H4 (cell line): ENCODE data around the gene SGTB. TPM values are rescaled to one million over a fixed set of nuclear protein-coding genes. Genes with fewer than 3 reads are reported as not detected.
"Not testable (repeated sequence)": the region's sequence is repeated elsewhere in the genome, so short reads cannot be mapped to it uniquely, and the experiment has no call there.

Source experiments
- DNase-seq: peaks from one replicate; pipeline ENCODE4 v3.0.0-alpha.2; 2015; ENCODE audit warnings: low spot score
- total RNA-seq: library from RNA; depleted of rRNA; stranded (reverse); fragments of >200 nt; shearing (Covaris generic); gene quantifications from 2 replicates; pipeline ENCODE4 v1.2.3, GENCODE V29; 2014; rRNA removed

Gene SGTB
- total RNA-seq, 1 experiment from 2014 or later = 6.1 TPM

DNA sequence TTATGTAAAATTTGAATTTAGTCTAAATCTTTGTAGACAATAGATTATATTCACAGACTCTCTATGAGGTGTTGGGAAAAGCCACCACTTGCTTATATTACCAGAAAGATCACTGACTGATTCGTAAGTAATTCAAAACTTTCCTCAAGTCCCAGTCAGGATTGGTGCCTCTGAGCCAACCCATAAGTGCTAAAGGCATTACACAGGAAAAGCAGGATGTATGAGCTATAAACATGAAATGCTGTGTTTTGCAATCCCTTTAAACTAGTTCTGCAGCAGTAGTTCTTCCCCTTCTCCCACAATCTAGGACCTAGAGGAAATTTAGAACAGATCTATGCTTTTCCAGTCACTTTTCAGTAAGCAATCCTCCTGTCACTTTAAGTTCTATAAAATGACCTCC is 49.1 kb downstream of the SGTB start:
- DNase-seq = peak; percentile 5

DNA sequence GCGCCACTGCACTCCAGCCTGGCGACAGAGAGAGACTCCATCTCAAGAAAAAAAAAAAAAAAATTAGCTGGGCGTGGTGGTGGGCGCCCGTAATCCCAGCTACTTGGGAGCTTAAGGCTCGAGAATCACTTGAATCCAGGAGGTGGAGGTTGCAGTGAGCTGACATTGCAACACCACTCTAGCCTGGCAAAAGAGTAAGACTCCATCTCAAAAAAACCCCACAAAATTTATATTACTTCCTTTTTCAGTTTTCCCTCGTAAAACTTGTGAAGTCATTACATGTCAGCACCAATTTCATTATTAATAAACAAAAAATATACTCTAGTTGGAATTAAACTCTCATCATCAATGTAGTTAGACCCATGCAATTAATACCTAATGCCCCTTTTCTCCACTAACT is 53.2 kb downstream of the SGTB start:
- DNase-seq = no peak

DNA sequence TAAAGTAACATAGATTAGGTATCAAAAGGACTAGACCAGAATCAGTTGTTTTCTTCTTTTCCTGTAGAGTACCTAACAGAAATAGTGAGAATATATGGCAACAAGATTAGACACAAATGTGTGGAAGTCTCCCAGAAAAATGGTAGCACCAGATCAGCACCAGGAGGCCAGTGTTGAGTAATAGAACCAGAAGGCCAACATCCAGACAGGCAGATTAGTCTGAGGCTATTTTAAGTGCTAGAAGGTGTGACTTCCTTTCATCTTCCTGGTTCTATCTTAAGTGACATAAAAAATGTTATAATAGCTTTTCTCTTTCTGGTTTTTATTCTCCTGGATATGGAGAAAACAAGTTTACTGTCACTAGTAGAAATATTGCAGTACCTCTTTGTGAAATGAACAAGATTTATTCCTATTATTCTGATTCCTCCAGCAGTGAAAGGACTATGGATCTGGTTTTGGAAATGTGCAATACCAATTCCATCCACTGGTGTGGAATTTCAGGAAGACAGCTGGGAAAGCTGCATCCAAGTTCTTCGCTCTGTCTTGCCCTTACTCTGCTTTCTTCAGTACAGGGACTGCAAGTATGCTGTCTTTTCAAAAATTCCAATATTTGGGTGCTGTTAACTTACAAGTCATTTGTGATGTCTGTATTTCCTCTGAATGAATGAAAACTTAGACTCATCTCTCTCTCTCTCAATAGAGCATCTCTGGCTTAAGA is 57.9 kb downstream of the SGTB start:
- DNase-seq = no peak

DNA sequence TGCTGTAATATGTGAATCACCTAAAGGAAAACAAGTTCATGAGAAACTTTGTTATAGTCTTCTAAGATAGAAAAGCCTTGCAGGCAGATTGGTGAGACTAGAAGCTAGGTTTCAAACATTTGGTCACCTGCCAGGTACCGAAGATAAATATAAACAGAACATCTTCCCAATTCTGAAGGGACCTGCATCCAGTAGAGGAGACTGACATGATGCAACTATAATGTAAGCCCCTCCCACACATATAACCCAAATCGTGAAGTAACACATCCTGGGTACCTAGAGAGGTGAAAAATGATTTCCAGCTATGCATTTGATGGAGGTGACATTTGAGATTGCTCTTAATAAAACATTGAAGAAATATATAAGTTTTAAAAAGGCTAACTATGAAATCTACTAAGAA is 67.2 kb downstream of the SGTB start:
- no peak for DNase-seq

DNA sequence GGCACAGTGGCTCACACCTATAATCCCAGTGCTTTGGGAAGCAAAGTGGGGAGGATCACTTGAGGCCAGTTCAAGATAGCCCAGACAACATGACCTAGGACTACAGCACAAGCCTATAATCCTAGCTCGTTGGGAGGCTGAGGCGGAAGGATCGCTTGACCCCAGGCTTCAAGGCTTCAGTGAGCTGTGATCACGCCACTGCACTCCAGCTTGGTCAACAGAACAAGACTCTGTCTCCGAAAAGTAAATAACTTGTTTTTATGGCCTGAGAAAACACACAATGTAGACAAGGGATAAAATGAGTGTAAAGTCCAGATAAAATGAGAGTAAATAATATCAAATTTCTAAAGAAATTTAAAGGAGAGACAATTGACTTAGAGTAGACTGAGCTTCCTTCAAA is 70.8 kb downstream of the SGTB start:
- DNase-seq = no peak

DNA sequence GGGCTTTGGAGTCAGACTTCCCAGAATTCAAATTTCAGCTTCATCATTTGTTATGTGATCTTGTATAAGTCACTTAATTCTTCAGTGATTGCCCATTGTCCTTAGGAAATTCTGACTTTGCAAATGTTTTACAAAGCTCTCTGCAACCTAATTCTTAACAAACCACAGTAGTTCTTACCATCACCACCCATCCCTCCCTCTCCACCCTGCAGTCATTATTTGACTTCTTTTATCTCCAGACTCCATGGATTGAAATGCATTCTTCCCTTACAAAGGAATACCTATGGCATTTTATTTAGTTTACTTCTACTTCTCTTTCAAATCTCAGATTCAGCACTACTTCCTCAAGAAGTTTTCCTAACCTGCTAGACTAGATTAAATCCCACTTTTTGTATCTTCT is 74.0 kb downstream of the SGTB start:
- no peak for DNase-seq

DNA sequence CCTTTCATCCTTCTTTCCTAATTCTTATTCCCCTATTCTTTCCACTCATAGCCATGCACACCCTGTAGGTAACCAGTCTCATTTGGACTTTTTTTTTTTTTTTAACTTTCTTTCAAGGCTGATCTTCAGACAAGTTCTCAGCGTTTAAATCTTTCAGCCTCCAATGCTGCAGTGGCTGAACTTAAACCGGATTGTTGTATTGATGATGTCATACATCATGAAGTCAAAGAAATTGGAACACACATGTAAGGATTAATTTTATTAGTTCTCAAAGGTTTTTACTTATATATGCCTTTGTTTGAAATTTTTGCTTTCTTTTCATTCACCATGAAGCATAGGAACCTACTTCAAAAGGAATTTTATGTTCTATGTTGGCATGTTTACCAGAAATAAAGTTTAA is 75.0 kb downstream of the SGTB start:
- no peak for DNase-seq

DNA sequence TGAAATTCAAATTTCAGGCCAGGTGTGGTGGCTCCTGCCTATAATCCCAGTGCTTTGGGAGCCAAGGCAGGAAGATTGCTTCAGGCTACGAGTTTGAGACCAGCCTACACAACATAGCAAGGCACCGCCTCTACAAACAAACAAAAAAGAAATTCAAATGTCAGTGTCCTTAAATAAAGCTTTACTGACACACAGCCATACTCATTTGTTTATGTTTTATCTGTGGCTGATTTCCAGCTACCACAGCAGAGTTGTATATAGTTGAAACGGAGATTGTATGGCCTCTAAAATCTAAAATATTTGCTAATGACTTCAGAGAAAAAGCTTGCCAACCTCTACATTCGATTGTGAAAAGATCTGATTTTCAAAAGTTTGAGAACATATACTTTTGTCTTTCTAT is 81.7 kb downstream of the SGTB start:
- DNase-seq = no peak

DNA sequence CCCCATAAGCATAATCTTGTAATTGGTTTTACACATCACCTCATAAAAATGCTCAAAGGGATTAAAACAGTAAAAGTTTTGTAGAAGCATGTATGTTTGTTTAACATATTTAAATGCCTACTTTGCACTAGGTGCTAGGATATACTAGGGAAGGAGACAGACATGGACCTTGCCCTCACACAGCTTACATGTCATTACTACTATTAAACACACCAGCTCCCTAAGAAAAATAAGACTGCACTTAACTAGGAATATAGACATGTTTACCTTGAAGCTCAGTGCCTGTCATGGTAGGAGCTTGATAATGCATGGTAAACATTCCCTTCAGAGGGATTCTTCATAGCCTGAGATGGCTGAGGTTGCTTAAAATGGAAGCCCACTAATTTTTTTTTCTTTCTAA is 90.9 kb downstream of the SGTB start:
- no peak for DNase-seq

DNA sequence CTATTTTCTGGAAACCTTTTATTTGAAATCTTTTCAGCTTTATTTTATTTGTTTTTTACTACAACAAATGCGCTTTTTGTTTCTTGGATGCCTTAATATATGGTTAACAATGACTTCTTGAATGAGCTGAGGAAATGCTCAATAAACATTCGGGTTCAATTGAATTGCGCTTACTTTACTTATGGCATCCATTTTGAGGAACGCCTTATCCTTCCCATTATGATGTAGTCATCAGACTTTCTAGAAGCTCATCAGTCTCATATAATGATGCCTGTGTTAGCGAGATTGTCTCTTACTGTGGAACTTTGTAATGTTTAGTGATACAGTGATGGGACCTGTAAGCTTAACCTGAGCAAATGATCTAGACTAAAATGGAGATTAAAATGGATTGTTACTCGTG is 96.2 kb downstream of the SGTB start:
- no peak for DNase-seq

DNA sequence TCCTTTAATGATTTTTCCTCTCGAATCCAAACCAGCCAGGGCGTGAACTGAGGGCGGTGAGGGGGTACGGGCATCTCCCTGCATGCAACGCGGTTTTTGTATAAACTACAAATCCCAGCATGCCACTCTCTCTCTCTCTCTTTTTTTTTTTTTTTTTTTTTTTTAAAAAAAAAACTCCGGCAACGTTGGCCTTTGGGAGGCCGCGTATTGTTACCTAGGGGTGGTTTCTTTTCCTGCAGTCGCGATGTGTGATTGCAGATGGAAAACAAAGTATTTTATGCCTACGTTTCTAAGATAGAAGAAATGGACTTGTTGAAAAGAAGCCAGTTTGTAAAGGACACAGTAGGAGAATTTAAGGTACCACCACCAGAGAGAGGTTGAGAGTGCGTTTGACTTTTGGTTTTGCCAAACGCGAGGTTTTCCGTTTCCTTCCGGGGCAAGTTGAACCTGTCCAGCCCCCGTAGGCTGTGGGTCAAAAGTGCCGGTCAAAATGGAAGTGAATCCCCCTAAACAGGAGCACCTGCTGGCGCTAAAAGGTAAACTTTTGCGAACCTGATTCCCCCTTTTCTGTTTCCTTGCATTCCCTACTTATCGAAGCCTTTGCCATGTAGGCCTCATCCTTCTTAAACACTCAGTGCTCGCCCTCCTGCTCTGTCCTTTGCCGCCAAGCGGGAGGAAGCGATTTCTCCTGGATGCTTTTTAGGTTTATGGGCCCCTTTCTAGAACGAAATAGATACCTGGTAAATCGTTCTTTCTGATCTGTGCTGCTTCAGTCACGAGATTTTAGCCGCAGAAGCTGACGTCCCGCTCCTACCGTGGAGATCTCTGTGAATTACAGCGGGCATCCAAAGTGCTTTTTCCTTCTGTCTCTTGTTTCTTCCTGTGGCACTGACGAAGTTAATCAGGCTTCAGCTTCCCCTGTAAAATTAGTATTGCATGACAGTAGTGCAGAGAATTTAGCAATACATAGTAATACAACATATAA is 97.0 kb downstream of the SGTB start, which contains the start of the genes SHLD3 and TRAPPC13:
Gene SHLD3 (plus strand): TSS at position 457 of the 985 bp plus-strand sequence. CDS start 4,561 bp downstream, outside the sequence.
Gene TRAPPC13 (plus strand): TSS at position 457 of the 985 bp plus-strand sequence. CDS start 34 bp downstream, at position 491.
- DNase-seq = peak; percentile 85

DNA sequence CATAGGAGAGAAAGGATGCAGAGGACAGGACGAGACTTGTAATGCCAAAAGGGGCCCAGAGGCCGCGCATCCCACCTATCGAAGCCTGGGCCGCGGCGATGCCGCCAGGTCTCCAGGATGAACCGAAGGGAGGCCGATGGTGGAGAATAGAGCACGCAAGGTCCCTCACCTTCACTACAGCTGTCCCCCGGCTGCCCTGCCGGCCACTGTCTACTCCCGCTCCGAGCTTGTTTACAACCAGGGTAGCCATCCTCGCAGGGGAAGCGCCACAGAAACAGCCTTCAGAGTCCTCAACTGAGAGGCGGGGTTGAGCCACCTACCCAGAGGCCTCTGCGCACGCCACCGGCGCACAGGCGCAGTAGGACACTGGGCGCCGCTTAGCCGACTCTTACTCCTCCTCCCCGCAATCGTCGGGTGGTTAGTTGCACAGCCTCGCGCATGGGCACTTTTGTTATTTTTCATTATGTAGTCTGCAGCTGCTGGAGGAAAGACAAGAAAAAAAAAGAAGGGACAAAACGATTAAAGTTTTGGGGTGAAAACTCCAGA is 97.8 kb downstream of the SGTB start, which contains the start of gene TRIM23:
Gene TRIM23 (minus strand): TSS at position 309 of the 546 bp plus-strand sequence. CDS start 59 bp downstream, at position 250.
- DNase-seq = peak; percentile 90

DNA sequence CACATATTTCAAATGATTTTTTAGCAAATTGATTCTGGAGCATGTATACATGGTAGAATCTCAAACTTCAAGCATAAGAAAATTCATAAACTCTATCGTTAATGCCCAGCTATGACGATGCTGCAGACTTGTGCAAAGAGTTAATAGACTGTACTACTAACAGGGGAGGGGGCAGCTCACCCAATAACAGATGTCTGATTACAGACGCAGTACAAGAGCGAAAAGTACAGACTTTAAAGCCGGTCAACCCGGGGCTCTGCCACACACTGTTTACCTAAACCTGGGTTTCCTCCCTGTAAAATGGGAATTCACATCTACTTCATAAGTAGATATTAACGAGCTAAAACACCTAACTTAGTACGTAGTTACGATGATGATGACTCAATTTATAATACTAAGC is 98.4 kb downstream of the SGTB start:
- no peak for DNase-seq

DNA sequence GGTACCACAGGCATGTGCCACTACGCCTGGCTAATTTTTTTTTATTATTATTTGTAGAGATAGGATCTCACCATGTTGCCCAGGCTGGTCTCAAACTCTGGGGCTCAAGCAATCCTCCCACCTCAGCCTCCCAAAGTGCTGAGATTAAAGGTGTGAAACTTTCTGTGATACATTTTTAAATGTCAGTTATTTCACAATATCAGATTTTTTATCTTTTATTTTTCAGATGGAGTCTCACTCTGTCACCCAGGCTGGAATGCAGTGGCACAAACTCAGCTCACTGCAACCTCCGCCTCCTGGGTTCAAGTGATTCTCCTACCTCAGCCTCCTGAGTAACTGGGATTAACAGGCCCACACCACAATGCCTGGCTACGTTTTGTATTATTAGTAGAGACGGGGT is 99.9 kb downstream of the SGTB start:
- not testable (repeated sequence) for DNase-seq

DNA sequence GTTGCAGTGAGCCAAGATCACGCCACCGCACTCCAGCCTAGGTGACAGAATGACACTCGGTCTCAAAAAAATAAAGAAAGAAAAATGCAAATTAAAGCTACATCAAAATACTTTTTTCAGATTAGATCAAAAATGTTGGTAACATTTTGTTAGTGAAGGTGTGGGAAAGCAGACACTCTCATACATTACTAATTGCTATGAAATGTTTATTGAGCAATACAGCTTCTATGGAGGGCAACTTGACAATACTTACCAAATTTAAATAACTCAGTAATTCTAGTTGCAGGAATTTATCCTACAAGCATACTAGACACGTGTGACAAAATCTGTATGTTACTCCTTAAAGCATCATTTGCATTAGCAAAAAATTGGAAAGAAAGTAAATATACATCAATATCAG is 101.9 kb downstream of the SGTB start:
- no peak for DNase-seq

Other genes starting within 250 kb of the SGTB start
- gene ADAMTS6, start 240.2 kb downstream of the SGTB start, total RNA-seq = 1.7 and 2.1 TPM in 2 replicates
- gene CENPK, start 158.9 kb downstream of the SGTB start, total RNA-seq = 28.8 and 33.0 TPM in 2 replicates
- 22.5 and 28.6 TPM in 2 replicates for gene PPWD1, start 158.8 kb downstream of the SGTB start, total RNA-seq
- 6.7 and 10.8 TPM in 2 replicates for gene TRIM23, start 97.8 kb downstream of the SGTB start, total RNA-seq
- gene SHLD3, start 97.1 kb downstream of the SGTB start, total RNA-seq = 3.6 and 5.7 TPM in 2 replicates
- 20.7 and 38.0 TPM in 2 replicates for gene TRAPPC13, start 97.1 kb downstream of the SGTB start, total RNA-seq
- 33.0 and 33.6 TPM in 2 replicates for gene NLN, start 96 bp upstream of the SGTB start, total RNA-seq
- gene ERBIN, start 204.5 kb upstream of the SGTB start, total RNA-seq = 30.8 and 33.9 TPM in 2 replicates